GM10847 (cell line): Measurements from ENCODE around the gene UBD.

Source experiments
- POLR2A ChIP-seq: IDR thresholded peaks from 2 replicates; pipeline ENCODE4 v1.6.1; 2011; ENCODE audit not compliant: insufficient read length; ENCODE audit errors: extremely low read depth

Gene UBD

GRCh38 chr6:29532320-29532951 is 27.1 kb downstream of the UBD start:
- no peak for TF ChIP-seq POLR2A

- no peak for TF ChIP-seq POLR2A
Observed at GRCh38 chr6:29531668-29532067, 27.9 kb downstream of the UBD start.

GRCh38 chr6:29530671-29531310 is 28.7 kb downstream of the UBD start:
- no peak for TF ChIP-seq POLR2A

- TF ChIP-seq POLR2A, result no peak
Observed at GRCh38 chr6:29529956-29530355, 29.6 kb downstream of the UBD start.

- TF ChIP-seq POLR2A, result no peak
Observed at GRCh38 chr6:29528988-29529560, 30.5 kb downstream of the UBD start.

GRCh38 chr6:29528300-29528931 is 31.1 kb downstream of the UBD start:
- no peak for TF ChIP-seq POLR2A

GRCh38 chr6:29527564-29527963 is 32.0 kb downstream of the UBD start:
- no peak for TF ChIP-seq POLR2A

- TF ChIP-seq POLR2A, result no peak
Observed at GRCh38 chr6:29527126-29527525, 32.4 kb downstream of the UBD start.

GRCh38 chr6:29525311-29525639 is 34.3 kb downstream of the UBD start:
- TF ChIP-seq POLR2A, result no peak

- no peak for TF ChIP-seq POLR2A
Observed at GRCh38 chr6:29524444-29525310, 34.9 kb downstream of the UBD start.

- no peak for TF ChIP-seq POLR2A
Observed at GRCh38 chr6:29524044-29524443, 35.5 kb downstream of the UBD start.

GRCh38 chr6:29522227-29522626 is 37.3 kb downstream of the UBD start:
- no peak for TF ChIP-seq POLR2A

- TF ChIP-seq POLR2A, result no peak
Observed at GRCh38 chr6:29521006-29521680, 38.4 kb downstream of the UBD start.

- no peak for TF ChIP-seq POLR2A
Observed at GRCh38 chr6:29520232-29520631, 39.3 kb downstream of the UBD start.
